Karpas-422 (cell line): ENCODE data around the gene MYO5C. TPM values are rescaled to one million over a fixed set of nuclear protein-coding genes. Genes with fewer than 3 reads are reported as not detected.
"Not testable (repeated sequence)": the region's sequence is repeated elsewhere in the genome, so short reads cannot be mapped to it uniquely, and the experiment has no call there.

ENCODE experiments used
- DNase-seq: peaks from one replicate; pipeline ENCODE4 v3.0.0-alpha.2; 2015
- H2AFZ ChIP-seq: fragments of 200-600 bp; sonication (generic); 2 replicates; pipeline ENCODE4 v1.6.1; 2014; ENCODE audit warnings: antibody characterized with exemption, low read length, mixed read lengths
- H3K27ac ChIP-seq: fragments of 200-600 bp; sonication (generic); 2 replicates; pipeline ENCODE4 v1.5.1; 2014; ENCODE audit warnings: mild to moderate bottlenecking, low read length, moderate library complexity
- H3K27me3 ChIP-seq: fragments of 200-600 bp; sonication (generic); 2 replicates; pipeline ENCODE4 v1.6.1; 2014; ENCODE audit warnings: low read length, mixed read lengths
- H3K36me3 ChIP-seq: fragments of 200-600 bp; sonication (generic); 2 replicates; pipeline ENCODE4 v1.6.1; 2014; ENCODE audit warnings: low read length, mixed read lengths; ENCODE audit not compliant: insufficient read depth
- H3K4me1 ChIP-seq: fragments of 200-600 bp; sonication (generic); 2 replicates; pipeline ENCODE4 v1.6.1; 2014; ENCODE audit warnings: mild to moderate bottlenecking, low read length, mixed read lengths
- H3K4me2 ChIP-seq: fragments of 200-600 bp; sonication (generic); 2 replicates; pipeline ENCODE4 v1.6.1; 2014; ENCODE audit warnings: low read length, low read depth, mild to moderate bottlenecking; ENCODE audit not compliant: poor library complexity, severe bottlenecking
- H3K4me3 ChIP-seq: fragments of 200-600 bp; sonication (generic); 2 replicates; pipeline ENCODE4 v1.5.1; 2014; ENCODE audit warnings: mild to moderate bottlenecking, antibody characterized with exemption, low read length, mixed read lengths
- H3K79me2 ChIP-seq: fragments of 200-600 bp; sonication (generic); 2 replicates; pipeline ENCODE4 v1.6.1; 2014; ENCODE audit warnings: mild to moderate bottlenecking, low read length, mixed read lengths
- H3K9ac ChIP-seq: fragments of 200-600 bp; sonication (generic); 2 replicates; pipeline ENCODE4 v1.6.0; 2014; ENCODE audit warnings: low read length
- H3K9me2 ChIP-seq: fragments of 200-600 bp; sonication (generic), shearing (Covaris generic); replicated peaks from 2 replicates; pipeline ENCODE4 v1.6.0; 2014; ENCODE audit warnings: mild to moderate bottlenecking, low read length, moderate library complexity; ENCODE audit not compliant: insufficient read depth
- H3K9me3 ChIP-seq: fragments of 300-700, 200-600 bp; sonication (generic); 2 replicates; pipeline ENCODE4 v1.6.1; 2014; ENCODE audit warnings: low read length, mixed read lengths
- H4K20me1 ChIP-seq: fragments of 200-600 bp; sonication (generic); 2 replicates; pipeline ENCODE4 v1.6.1; 2014; ENCODE audit warnings: mild to moderate bottlenecking, antibody characterized with exemption, low read length, low read depth; ENCODE audit not compliant: insufficient read depth
- total RNA-seq: library from RNA; depleted of rRNA; stranded (reverse); fragments of >200 nt; shearing (Covaris generic); gene quantifications from 2 replicates; pipeline ENCODE4 v1.2.3, GENCODE V29; 2014; ENCODE audit warnings: low replicate concordance

The MYO5C gene
- total RNA-seq, 1 experiment from 2014 or later, result 0.22 TPM

DNA sequence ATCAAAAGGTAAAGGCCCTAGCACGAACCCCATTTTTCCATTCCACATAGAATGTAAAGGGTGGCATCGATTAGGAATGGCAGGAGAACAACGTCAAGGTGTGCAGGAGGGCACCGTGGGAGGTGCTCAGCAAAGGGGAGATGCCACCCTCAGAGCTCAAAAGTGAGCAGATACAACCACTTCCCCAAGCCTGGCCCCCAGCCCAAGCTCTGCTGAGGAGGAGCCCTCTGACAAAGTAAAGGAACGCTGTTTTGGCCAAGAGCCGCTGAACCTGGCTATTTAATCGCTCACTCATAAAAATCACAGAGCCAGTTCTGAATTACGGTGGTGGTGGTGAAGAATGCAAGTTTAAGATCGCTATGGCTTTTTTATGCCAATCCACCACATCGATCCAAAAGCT lies 116.8 kb downstream of the MYO5C start:
- H3K9me3 ChIP-seq, result no peaks in the 10 kb centered on the region
- H3K36me3 ChIP-seq, result no peaks in the 10 kb centered on the region
- no peaks in the 10 kb centered on the region for H3K9me2 ChIP-seq
- peak overlapping the region; percentile 92 for H3K4me2 ChIP-seq
- no peaks in the 10 kb centered on the region for H3K27me3 ChIP-seq
- peak overlapping the region; percentile 97 for H2AFZ ChIP-seq
- peak overlapping the region; percentile 85 for H3K9ac ChIP-seq
- H4K20me1 ChIP-seq, result peaks cover 7% of the 10 kb centered on the region; the same call in 1 of the 2 replicates
- H3K27ac ChIP-seq, result no peak overlapping the region
- peak overlapping the region; percentile 91 for H3K4me3 ChIP-seq
- H3K4me1 ChIP-seq, result peaks cover 24% of the 10 kb centered on the region
- peak; percentile 44 for DNase-seq
- H3K79me2 ChIP-seq, result no peaks in the 10 kb centered on the region

DNA sequence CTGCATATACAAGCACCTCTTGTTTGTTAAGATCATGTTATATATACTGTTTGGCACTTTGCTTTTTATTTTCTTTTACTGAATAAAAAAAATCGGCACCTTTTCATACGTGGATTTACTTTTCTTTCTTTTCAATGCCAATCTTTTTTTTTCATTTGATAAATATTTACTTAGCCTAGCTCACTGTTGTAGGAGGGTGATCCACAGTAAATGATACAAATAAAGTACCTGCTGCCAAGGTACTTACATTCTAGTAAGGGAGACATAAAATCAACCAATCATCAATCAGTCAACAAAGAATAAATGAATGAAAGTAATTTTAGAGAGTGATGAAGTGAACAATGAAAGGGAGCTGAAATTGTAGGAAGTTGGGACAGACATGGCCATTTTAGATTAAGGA lies 122.7 kb downstream of the MYO5C start:
- DNase-seq, result no peak
- Histone ChIP-seq H3K79me2 (no peaks in the 10 kb centered on the region), H3K36me3 (no peaks in the 10 kb centered on the region), H3K27me3 (no peaks in the 10 kb centered on the region), H3K4me3 (no peak overlapping the region), H3K9ac (no peak overlapping the region), H3K27ac (no peak overlapping the region), H3K9me3 (no peaks in the 10 kb centered on the region), H2AFZ (no peak overlapping the region), H4K20me1 (peaks cover 2% of the 10 kb centered on the region; the same call in 1 of the 2 replicates), H3K4me2 (no peak overlapping the region), H3K9me2 (no peaks in the 10 kb centered on the region), H3K4me1 (no peaks in the 10 kb centered on the region)

DNA sequence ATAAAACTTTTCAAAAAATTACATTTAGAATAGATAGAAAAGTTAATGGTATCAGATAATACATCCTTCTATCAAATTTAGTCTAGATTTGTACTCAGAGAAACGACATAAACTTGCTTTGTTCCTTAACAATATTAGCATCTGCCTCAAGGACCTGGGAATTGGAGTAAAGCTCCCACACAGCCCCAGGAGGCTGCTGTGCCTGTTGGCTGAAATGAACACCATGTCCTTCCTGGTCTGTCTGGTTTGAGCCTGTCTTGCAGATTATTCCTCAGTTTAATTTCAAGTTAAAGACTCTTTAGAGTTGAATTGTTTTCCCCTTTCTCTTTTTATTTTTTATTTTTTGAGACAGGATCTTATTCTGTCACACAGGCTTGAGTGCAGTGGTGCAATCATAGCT lies 123.8 kb downstream of the MYO5C start:
- no peaks in the 10 kb centered on the region; the same call in 1 of the 2 replicates for H4K20me1 ChIP-seq
- H3K4me3 ChIP-seq, result no peak overlapping the region
- no peak overlapping the region for H3K27ac ChIP-seq
- no peaks in the 10 kb centered on the region for H3K9me2 ChIP-seq
- H3K9ac ChIP-seq, result no peak overlapping the region
- no peak overlapping the region for H3K4me2 ChIP-seq
- DNase-seq, result no peak
- H2AFZ ChIP-seq, result no peak overlapping the region
- H3K4me1 ChIP-seq, result no peaks in the 10 kb centered on the region
- no peaks in the 10 kb centered on the region for H3K79me2 ChIP-seq
- H3K9me3 ChIP-seq, result no peaks in the 10 kb centered on the region
- H3K27me3 ChIP-seq, result no peaks in the 10 kb centered on the region
- H3K36me3 ChIP-seq, result no peaks in the 10 kb centered on the region

DNA sequence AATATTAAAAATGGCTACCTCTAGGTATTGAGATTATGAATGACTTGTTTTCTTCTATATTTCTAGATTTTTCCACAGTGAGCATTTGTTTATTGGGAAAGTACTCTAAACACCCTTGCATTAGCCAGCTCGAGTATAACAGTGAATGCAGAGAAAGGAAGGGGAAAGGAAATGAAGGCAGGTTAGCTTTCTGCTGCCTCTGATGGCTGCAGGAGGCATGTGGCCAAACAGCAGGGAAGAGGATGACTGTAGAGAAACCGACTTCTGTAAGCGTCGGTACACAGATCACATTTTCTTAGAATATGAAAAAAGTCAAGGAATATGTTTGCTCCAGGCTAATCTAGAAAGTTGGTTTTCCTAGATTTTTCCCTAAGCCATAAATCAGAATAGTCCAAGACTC lies 124.2 kb downstream of the MYO5C start:
- Histone ChIP-seq H3K9me2 (no peaks in the 10 kb centered on the region), H3K9ac (no peak overlapping the region), H3K9me3 (no peaks in the 10 kb centered on the region), H3K36me3 (no peaks in the 10 kb centered on the region), H3K27me3 (no peaks in the 10 kb centered on the region), H4K20me1 (no peaks in the 10 kb centered on the region; the same call in 1 of the 2 replicates), H3K4me1 (no peaks in the 10 kb centered on the region), H3K4me3 (no peak overlapping the region), H3K27ac (no peak overlapping the region), H3K4me2 (no peak overlapping the region), H3K79me2 (no peaks in the 10 kb centered on the region), H2AFZ (no peak overlapping the region)
- DNase-seq, result no peak

DNA sequence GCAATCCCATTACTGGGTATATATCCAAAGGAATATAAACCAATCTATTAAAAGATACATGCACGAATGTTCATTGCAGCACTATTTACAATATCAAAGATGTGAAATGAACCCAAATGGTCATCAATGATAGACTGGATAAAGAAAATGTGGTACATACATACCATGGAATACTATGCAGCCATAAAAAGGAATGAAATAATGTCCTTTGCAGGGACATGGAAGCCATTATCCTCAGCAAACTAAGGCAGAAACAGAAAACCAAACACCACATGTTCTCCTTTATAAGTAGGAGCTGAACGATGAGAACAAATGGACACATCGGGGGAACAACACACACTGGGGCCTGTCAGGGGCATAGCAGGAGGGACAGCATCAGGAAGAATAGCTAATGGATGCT lies 125.4 kb downstream of the MYO5C start:
- H3K36me3 ChIP-seq, H3K27me3 ChIP-seq, H3K9ac ChIP-seq, H3K4me1 ChIP-seq, H3K4me3 ChIP-seq, H3K9me3 ChIP-seq, H3K4me2 ChIP-seq, DNase-seq, H3K79me2 ChIP-seq, H4K20me1 ChIP-seq, H3K27ac ChIP-seq, H3K9me2 ChIP-seq, H2AFZ ChIP-seq: not testable (repeated sequence)

DNA sequence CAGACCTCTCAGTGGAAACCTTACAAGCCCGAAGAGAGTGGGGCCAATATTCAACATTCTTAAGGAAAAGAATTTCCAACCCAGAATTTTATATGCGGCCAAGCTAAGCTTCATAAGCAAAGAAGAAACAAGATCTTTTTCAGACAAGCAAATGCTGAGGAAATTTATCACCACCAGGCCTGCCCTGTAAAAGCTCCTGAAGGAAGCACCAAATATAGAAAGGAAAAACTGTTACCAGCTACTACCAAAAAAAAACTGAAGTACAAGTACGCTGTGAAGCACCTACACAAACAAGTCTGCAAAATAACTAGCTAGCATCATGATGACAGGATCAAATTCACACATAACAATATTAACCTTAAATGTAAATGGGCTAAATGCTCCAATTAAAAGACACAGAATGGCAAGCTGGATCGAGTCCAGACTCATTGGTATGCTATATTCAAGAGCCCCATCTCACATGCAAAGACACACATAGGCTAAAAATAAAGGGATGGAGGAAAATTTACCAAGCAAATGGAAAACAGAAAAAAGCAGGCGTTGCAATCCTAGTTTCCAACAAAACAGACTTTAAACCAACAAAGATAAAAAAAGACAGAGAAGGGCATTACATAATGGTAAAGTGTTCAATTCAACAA lies 130.0 kb downstream of the MYO5C start:
- not testable (repeated sequence) for H3K4me2 ChIP-seq, H3K36me3 ChIP-seq, H3K4me3 ChIP-seq, H3K79me2 ChIP-seq, H2AFZ ChIP-seq, H4K20me1 ChIP-seq, H3K9ac ChIP-seq, DNase-seq, H3K27me3 ChIP-seq, H3K9me3 ChIP-seq, H3K27ac ChIP-seq, H3K9me2 ChIP-seq
- peaks cover 14% of the 10 kb centered on the region for H3K4me1 ChIP-seq

DNA sequence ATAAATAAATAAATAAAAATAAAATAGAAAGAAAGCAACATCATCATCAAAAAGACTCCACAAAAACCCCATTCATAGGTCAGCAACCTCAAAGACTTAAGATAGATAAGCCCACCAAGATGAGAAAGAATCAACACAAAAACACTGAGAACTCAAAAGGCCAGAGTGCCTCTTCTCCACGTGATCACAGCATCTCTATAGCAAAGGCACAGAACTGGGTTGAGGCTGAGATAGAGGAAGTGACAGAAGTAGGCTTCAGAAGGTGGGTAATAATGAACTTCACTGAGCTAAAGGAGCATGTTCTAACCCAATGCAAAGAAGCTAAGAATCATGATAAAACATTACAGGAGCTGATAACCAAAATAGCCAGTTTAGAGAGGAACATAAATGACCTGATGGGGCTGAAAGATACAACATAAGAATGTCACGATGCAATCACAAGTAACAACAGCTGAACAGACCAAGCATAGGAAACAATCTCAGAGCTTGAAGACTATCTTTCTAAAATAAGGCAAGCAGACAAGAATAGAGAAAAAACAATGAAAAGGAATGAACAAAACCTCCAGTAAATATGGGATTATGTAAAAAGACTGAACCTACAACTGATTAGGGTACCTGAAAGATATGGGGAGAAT lies 130.9 kb downstream of the MYO5C start:
- Histone ChIP-seq H3K36me3 (no peaks in the 10 kb centered on the region), H3K9me3 (no peaks in the 10 kb centered on the region), H4K20me1 (no peaks in the 10 kb centered on the region), H3K9me2 (no peaks in the 10 kb centered on the region), H3K4me1 (peaks cover 14% of the 10 kb centered on the region), H3K27me3 (no peaks in the 10 kb centered on the region), H3K9ac (no peak overlapping the region), H3K4me3 (no peak overlapping the region), H3K4me2 (no peak overlapping the region), H2AFZ (no peak overlapping the region), H3K79me2 (no peaks in the 10 kb centered on the region), H3K27ac (no peak overlapping the region)
- peak; percentile 75 for DNase-seq

DNA sequence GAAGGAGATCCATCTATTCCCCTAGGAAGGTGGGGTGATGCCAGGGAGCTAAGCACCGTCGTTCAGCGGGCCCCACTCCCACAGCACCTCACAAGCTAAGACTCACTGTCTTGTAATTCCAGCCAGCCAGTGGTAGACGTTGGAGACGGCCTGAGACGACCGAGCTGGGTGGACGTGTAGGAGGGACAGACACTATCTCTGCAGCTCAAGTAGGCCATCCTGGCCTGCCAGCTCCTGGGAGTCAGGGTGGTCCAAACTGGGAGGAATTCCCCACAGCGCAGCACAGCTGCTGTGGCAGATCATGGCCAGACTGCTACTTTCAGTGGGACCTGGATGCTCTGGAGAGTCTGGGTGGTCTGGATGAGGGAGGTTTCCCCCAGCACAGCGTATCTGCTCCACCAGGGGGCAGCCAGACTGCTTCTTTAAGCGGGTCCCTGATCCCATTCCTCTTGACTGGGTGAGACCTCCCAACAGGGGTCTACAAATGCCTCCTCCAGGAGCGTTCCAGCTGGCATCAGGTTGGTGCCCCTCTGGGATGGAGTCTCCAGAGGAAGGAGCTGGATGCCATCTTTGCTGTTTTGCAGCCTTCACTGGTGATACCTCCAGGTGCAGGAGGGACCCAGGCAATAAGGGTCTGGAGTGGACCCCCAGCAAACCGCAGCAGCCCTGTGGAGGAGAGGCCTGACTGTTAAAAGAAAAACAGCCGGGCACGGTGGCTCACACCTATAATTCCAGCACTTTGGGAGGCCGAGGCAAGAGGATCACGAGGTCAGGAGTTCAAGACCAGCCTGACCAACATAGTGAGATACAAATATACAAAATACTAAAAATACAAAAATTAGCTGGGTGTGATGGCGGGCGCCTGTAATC lies 132.0 kb downstream of the MYO5C start:
- Histone ChIP-seq H3K9ac (no peak overlapping the region), H3K4me2 (no peak overlapping the region), H3K36me3 (no peaks in the 10 kb centered on the region), H3K4me1 (peaks cover 14% of the 10 kb centered on the region), H2AFZ (no peak overlapping the region), H3K27ac (no peak overlapping the region), H3K9me3 (no peaks in the 10 kb centered on the region), H3K4me3 (no peak overlapping the region), H3K79me2 (no peaks in the 10 kb centered on the region), H3K9me2 (no peaks in the 10 kb centered on the region), H3K27me3 (no peaks in the 10 kb centered on the region), H4K20me1 (no peaks in the 10 kb centered on the region)
- DNase-seq, result peak; percentile 77
